Amniotic epithelial cell (primary cell): ENCODE data around the gene TAF11L12.
"Not testable (repeated sequence)": the region's sequence is repeated elsewhere in the genome, so short reads cannot be mapped to it uniquely, and the experiment has no call there.

Source experiments
- DNase-seq: peaks from one replicate; pipeline ENCODE4 v3.0.0-alpha.2; 2010; ENCODE audit warnings: low read depth

TAF11L12 gene

DNA sequence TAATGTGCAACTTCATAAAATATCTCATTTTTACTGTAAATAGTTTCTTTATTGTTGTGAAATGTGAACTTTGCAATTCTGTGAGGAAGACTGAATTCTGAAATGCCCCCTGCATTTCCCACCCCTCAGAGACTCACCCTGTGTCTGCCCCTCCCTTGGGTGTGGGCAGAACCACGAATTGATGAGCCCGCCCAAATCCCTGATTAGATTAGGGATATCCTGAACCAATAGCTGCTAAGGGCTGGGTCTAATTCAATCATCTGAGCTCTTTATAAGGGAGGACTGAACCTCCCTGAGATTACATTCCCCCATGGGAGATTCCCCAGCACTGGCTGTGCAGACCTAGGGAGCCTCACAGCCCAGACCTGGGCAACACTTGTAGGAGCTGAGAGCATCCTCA is at the start of gene TAF11L12:
TSS of gene TAF11L12 (plus strand) at position 301 of the 400 bp plus-strand sequence.
- not testable (repeated sequence) for DNase-seq

DNA sequence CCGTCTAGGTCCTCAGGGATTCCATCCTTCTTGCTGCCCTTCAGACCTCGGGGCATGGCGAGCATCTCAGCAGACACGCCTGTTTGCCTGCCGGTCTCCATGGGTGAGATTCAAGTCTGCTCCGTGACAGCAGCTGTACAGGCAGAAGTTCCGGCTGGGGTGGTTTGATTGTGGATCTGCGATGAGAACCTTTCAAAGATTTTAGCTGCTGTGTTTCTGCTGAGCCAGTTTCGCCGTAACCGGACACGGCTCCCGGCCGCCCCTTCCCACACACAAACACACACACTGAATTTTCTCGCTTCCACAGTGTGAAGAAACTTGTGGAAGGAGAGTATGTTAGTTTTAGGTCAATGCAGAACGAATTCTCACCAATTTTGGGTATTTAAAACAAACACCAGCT is 24.5 kb upstream of the TAF11L12 start, which contains the start of gene TAF11L7:
TSS of gene TAF11L7 (minus strand) at position 101 of the 400 bp plus-strand sequence.
- DNase-seq: not testable (repeated sequence)

DNA sequence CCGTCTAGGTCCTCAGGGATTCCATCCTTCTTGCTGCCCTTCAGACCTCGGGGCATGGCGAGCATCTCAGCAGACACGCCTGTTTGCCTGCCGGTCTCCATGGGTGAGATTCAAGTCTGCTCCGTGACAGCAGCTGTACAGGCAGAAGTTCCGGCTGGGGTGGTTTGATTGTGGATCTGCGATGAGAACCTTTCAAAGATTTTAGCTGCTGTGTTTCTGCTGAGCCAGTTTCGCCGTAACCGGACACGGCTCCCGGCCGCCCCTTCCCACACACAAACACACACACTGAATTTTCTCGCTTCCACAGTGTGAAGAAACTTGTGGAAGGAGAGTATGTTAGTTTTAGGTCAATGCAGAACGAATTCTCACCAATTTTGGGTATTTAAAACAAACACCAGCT is 19.3 kb upstream of the TAF11L12 start, which contains the start of gene TAF11L8:
TSS of gene TAF11L8 (minus strand) at position 101 of the 400 bp plus-strand sequence.
- DNase-seq: not testable (repeated sequence)

DNA sequence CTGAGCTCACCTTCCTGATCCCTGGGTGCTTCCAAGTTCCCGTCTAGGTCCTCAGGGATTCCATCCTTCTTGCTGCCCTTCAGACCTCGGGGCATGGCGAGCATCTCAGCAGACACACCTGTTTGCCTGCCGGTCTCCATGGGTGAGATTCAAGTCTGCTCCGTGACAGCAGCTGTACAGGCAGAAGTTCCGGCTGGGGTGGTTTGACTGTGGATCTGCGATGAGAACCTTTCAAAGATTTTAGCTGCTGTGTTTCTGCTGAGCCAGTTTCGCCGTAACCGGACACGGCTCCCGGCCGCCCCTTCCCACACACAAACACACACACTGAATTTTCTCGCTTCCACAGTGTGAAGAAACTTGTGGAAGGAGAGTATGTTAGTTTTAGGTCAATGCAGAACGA is 15.9 kb upstream of the TAF11L12 start, which contains the start of gene TAF11L9:
TSS of gene TAF11L9 (minus strand) at position 140 of the 400 bp plus-strand sequence.
- DNase-seq: not testable (repeated sequence)

DNA sequence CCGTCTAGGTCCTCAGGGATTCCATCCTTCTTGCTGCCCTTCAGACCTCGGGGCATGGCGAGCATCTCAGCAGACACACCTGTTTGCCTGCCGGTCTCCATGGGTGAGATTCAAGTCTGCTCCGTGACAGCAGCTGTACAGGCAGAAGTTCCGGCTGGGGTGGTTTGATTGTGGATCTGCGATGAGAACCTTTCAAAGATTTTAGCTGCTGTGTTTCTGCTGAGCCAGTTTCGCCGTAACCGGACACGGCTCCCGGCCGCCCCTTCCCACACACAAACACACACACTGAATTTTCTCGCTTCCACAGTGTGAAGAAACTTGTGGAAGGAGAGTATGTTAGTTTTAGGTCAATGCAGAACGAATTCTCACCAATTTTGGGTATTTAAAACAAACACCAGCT is 12.5 kb upstream of the TAF11L12 start, which contains the start of gene TAF11L10:
TSS of gene TAF11L10 (minus strand) at position 101 of the 400 bp plus-strand sequence.
- DNase-seq: not testable (repeated sequence)

DNA sequence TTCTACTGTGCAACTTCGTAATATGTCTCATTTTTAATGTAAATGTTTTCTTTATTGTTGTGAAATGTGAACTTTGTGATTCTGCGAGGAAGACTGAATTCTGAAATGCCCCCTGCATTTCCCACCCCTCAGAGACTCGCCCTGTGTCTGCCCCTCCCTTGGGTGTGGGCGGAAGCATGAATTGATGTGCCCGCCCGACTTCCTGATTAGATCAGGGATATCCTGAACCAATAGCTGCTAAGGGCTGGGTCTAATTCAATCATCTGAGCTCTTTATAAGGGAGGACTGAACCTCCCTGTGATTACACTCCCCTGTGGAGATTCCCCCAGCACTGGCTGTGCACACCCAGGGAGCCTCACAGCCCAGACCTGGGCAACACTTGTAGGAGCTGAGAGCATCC is 6.3 kb upstream of the TAF11L12 start, which contains the start of gene TAF11L11:
TSS of gene TAF11L11 (plus strand) at position 304 of the 400 bp plus-strand sequence.
- DNase-seq: not testable (repeated sequence)

DNA sequence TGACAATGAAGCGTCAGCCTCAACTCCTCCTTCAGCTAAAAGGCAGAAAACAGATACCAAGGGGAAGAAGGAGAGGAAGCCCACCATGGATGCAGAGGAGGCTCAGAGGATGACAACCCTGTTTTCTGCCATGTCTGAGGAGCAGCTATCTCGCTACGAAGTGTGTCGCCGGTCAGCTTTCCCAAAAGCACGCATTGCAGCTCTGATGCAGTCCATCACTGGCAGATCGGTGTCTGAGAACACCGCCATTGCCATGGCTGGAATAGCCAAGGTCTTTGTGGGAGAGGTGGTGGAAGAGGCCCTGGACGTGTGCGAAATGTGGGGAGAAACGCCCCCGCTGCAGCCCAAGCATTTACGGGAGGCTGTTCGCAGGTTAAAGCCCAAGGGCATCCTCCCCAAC is 5.2 kb upstream of the TAF11L12 start:
- DNase-seq: no peak

DNA sequence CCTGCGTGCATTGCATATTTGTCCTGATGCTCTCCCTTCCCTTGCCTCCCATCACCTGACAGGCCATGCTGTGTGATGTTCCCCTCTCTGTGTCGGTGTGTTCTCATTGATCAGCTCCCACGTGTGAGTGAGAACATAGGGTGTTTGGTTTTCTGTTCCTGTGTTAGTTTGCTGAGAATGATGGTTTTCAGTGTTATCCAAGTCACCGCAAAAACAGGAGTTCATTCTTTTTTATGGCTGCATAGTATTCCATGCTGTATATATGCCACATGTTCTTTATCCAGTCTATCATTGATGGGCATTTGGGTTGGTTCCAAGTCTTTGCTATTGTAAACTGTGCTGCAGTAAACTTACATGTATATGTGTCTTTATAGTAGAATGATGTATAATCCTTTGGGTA is 2.7 kb upstream of the TAF11L12 start:
- not testable (repeated sequence) for DNase-seq

DNA sequence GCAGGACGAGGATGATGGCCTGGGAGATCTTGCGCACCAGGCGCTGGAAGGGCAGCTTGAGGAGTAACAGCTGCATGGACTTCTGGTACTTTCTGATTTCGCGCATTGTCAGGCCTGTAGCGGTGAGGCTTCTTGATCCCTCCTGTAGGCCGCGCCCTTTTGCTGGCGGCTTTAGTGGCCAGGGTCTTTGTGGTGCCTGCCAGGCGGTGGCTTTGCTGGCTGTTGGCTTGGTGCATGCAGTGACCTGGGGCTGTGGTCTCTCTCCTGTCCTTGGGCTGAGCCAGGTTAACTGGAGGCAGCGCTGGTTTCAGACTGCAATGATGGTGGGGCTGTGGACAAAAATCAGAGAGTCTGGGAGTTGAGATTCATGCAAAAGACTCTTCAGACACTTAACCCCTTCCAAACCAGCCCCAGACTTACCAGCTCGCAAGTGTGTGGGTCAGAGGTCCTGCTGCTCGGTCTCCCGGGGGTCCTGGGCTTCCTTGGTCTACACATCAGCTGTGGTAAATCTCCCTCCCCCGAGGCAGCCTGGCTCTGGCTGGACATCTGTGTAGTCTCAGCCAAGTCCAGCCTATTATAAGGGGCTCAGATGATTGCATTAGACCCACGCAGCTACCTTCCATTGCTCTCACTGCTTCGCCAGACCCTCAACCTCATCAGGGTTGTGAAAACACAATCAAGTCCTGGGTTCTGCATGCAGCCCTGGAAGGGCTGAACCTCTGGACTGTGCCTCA is 4.8 kb downstream of the TAF11L12 start:
- no peak for DNase-seq

DNA sequence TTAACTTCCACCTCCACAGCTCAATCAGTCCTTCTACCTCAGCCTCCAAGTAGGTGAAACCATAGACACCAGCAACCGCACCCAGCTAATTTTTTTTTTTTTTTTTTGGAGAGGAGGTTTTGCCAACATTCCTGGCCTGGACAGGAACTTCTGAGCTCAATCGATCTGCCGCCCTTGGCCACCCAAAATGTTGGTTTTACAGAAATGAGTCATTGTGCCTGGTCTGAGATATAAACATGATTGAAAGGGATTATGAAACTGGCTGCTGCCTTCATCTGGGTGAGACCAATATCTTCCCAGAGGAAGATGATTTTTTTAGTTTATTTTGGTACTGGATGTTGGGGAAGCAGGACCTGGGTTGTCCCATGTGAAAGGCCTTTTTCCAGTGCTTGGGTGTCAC is 9.2 kb downstream of the TAF11L12 start:
- no peak for DNase-seq

DNA sequence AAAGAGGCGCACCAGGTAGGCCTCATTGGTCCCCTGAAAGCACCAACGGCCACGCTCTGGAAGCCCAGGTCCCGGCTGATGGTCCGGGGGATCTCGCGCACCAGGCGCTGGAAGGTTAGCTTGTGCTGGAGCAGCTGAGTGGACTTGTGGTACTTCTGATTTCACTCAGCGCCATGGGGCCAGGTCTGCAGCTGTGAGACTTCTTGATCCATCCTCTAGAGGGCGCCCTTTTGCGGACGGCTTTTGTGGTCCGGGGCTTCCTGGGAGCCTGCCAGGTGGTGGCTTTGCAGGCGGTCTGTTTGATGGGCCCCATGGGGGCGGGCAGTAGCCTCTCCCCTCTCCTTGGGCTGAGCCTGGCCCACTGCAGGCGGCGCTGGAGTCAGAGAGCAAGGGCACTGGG is 10.4 kb downstream of the TAF11L12 start:
- DNase-seq: no peak

DNA sequence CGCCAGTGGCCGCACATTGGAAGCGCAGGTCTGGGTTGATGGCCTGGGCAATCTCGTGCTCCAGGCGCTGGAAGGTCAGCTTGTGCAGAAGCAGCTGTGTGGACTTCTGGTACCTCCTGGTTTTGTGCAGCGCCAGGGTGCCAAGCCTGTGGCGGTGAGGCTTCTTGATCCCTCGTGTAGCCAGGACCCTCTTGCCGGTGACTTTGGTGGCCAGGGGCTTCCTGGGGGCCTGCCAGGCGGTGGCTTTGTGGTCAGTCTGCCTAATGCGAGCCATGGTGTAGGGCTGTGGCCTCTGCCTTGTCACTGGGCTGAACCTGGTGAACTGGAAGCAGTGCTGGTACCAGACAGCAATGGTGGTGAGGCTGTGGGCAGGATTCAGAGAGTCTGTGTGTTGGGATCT is 15.5 kb downstream of the TAF11L12 start:
- no peak for DNase-seq

DNA sequence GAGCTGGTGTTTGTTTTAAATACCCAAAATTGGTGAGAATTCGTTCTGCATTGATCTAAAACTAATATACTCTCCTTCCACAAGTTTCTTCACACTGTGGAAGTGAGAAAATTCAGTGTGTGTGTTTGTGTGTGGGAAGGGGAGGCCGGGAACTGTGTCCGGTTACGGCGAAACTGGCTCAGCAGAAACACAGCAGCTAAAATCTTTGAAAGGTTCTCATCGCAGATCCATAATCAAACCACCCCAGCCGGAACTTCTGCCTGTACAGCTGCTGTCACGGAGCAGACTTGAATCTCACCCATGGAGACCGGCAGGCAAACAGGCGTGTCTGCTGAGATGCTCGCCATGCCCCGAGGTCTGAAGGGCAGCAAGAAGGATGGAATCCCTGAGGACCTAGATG is 21.6 kb downstream of the TAF11L12 start, which contains the start of gene TAF11L13:
TSS of gene TAF11L13 (plus strand) at position 301 of the 400 bp plus-strand sequence.
- DNase-seq: not testable (repeated sequence)

DNA sequence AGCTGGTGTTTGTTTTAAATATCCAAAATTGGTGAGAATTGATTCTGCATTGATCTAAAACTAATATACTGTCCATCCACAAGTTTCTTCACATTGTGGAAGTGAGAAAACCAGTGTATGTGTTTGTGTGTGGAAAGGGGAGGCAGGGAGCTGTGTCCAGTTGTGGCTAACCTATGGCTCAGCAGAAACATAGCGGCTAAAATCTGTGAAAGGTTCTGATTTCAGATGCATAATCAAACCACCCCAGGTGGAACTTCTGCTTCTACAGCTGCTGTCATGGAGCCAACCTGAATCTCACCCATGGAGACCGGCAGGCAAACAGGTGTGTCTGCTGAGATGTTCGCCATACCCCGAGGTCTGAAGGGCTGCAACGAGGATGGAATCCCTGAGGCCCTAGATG is 24.0 kb downstream of the TAF11L12 start, which contains the start of gene TAF11L14:
TSS of gene TAF11L14 (plus strand) at position 301 of the 400 bp plus-strand sequence.
- no peak for DNase-seq

DNA sequence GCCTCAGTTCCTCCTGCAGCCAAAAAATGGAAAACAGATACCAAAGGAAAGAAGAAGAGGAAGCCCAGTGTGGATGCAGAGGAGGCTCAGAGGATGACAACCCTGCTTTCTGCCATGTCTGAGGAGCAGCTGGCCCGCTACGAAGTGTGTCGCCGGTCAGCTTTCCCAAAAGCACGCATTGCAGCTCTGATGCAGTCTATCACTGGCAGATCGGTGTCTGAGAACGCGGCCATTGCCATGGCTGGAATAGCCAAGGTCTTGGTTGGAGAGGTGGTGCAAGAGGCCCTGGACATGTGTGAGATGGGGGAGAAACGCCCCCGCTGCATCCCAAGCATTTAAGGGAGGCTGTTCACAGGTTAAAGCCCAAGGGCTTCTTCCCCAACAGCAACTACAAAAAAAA is 39.0 kb downstream of the TAF11L12 start:
- not testable (repeated sequence) for DNase-seq

DNA sequence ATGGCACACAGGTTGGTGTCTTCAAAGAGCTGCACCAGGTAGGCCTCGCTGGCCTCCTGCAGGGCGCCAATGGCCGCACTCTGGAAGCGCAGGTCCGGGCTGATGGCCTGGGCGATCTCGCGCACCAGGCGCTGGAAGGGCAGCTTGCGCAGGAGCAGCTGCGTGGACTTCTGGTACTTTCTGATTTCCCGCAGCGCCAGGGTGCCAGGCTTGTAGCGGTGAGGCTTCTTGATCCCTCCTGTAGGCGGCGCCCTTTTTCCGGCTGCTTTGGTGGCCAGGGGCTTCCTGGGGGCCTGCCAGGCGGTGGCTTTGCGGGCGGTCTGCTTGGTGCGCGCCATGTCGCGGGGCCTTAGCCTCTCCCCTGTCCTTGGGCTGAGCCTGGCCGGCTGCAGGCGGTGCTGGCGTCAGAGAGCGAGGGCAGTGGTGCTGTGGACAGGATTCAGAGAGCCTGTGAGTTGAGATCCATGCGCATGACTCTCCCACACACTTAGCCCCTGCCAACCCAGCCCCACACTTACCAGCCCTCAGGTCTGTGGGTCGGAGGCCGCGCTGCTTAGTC is 45.1 kb downstream of the TAF11L12 start:
- not testable (repeated sequence) for DNase-seq

DNA sequence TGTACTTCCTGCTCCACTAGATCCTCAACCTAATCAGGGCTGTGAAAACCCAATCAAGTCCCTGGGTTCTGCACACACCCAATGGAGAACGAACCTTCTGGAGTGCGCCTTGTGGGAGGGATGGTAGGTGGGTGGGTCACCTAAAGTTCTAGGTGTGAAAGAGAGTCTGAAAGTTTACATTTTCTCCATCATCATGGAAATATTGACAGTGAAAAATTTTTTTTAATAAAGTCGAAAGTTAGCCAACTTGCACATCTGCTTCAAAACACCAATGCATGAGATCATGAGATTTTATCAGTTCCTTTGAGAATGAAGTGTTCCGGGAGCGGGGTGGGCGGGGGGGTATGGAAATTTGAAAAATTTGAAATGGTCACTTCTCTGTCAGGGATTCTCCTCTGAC is 45.7 kb downstream of the TAF11L12 start:
- DNase-seq: no peak
